HEK293 (cell line): Measurements from ENCODE around the gene L3MBTL3.

ENCODE experiments used
- CTCF ChIA-PET: fragments of 350-600 bp; formaldehyde crosslinking; extraction: SDS; loops from one replicate; lab custom pipeline; 2021; ENCODE audit warnings: antibody characterized with exemption; lab: Yijun Ruan, JAX
- POLR2A ChIA-PET: fragments of 300-600 bp; formaldehyde crosslinking; extraction: SDS; loops from one replicate; lab custom pipeline; 2020; ENCODE audit warnings: antibody characterized with exemption, inconsistent platforms; lab: Yijun Ruan, JAX
- H3K27ac ChIP-seq: fragments of 200-500 bp; sonication (Bioruptor generic); 2 replicates; pipeline ENCODE4 v1.5.1; 2014; ENCODE audit warnings: low read depth, low read length, control low read depth, inconsistent platforms; ENCODE audit errors: extremely low read depth
- H3K36me3 ChIP-seq, 2 experiments: fragments of 200-500 bp in 1 of 2; sonication (Bioruptor generic) in 1 of 2; 1 replicate in 1 of 2; 2 replicates in 1 of 2; pipeline ENCODE4 v1.5.1; 2014 to 2017; ENCODE audit warnings: inconsistent platforms in 2 of 2, low read length in 2 of 2; ENCODE audit not compliant: control insufficient read depth in 2 of 2, insufficient read depth in 1 of 2
- H3K4me1 ChIP-seq: fragments of 200-500 bp; sonication (Bioruptor generic); 2 replicates; pipeline ENCODE4 v1.5.1; 2014; ENCODE audit warnings: mild to moderate bottlenecking, low read length, inconsistent platforms; ENCODE audit not compliant: control insufficient read depth, insufficient read depth
- H3K4me3 ChIP-seq: 2 replicates; pipeline ENCODE4 v1.5.1; 2011; ENCODE audit warnings: low read depth, mild to moderate bottlenecking, control low read depth, low read length, moderate library complexity
- H3K9me3 ChIP-seq: fragments of 200-500 bp; sonication (Bioruptor generic); 2 replicates; pipeline ENCODE4 v1.5.1; 2014; ENCODE audit warnings: low read depth, low read length, inconsistent platforms; ENCODE audit not compliant: control insufficient read depth, insufficient read depth
- GFI1B ChIP-seq: fragments of 450-650 bp; formaldehyde crosslinking; IDR thresholded peaks from 2 replicates; pipeline ENCODE4 v1.5.1; 2016; ENCODE audit warnings: missing biosample characterization, missing genetic modification characterization
- GLI2 ChIP-seq: fragments of 450-650 bp; formaldehyde crosslinking; IDR thresholded peaks from 2 replicates; pipeline ENCODE4; 2017; ENCODE audit warnings: missing biosample characterization, missing genetic modification characterization, low read depth, borderline replicate concordance
- MYNN ChIP-seq: fragments of 450-650 bp; formaldehyde crosslinking; IDR thresholded peaks from 2 replicates; pipeline ENCODE4 v1.5.1; 2016; ENCODE audit warnings: missing biosample characterization, missing genetic modification characterization, borderline replicate concordance
- PRDM1 ChIP-seq: fragments of 450-650 bp; formaldehyde crosslinking; IDR thresholded peaks from 2 replicates; pipeline ENCODE4; 2016; ENCODE audit warnings: missing biosample characterization, missing genetic modification characterization
- PRDM4 ChIP-seq: fragments of 450-650 bp; formaldehyde crosslinking; IDR thresholded peaks from 2 replicates; pipeline ENCODE4 v1.5.1; 2017; ENCODE audit warnings: missing biosample characterization, missing genetic modification characterization
- SP7 ChIP-seq: fragments of 450-650 bp; formaldehyde crosslinking; IDR thresholded peaks from 2 replicates; pipeline ENCODE4 v1.5.1; 2016; ENCODE audit warnings: missing biosample characterization, missing genetic modification characterization
- ZBTB11 ChIP-seq: fragments of 450-650 bp; formaldehyde crosslinking; conservative IDR thresholded peaks from 2 replicates; pipeline ENCODE4 v1.5.1; 2016; ENCODE audit warnings: low read depth, missing biosample characterization, missing genetic modification characterization
- ZBTB17 ChIP-seq: fragments of 450-650 bp; formaldehyde crosslinking; IDR thresholded peaks from 2 replicates; pipeline ENCODE4 v1.5.1; 2016; ENCODE audit warnings: missing biosample characterization, missing genetic modification characterization
- ZNF18 ChIP-seq: fragments of 450-650 bp; formaldehyde crosslinking; IDR thresholded peaks from 2 replicates; pipeline ENCODE4 v1.5.1; 2016; ENCODE audit warnings: missing biosample characterization, missing genetic modification characterization
- ZNF19 ChIP-seq: fragments of 450-650 bp; formaldehyde crosslinking; IDR thresholded peaks from 2 replicates; pipeline ENCODE4; 2016; ENCODE audit warnings: missing biosample characterization, missing genetic modification characterization, low read depth
- ZNF2 ChIP-seq: fragments of 450-650 bp; formaldehyde crosslinking; IDR thresholded peaks from 2 replicates; pipeline ENCODE4 v1.5.1; 2016; ENCODE audit warnings: missing biosample characterization, missing genetic modification characterization
- ZNF223 ChIP-seq: fragments of 450-650 bp; formaldehyde crosslinking; IDR thresholded peaks from 2 replicates; pipeline ENCODE4 v1.5.1; 2016; ENCODE audit warnings: missing biosample characterization, missing genetic modification characterization
- ZNF311 ChIP-seq: fragments of 450-650 bp; formaldehyde crosslinking; IDR thresholded peaks from 2 replicates; pipeline ENCODE4 v1.5.1; 2017; ENCODE audit warnings: missing biosample characterization, missing genetic modification characterization, borderline replicate concordance
- ZNF335 ChIP-seq: fragments of 450-650 bp; formaldehyde crosslinking; conservative IDR thresholded peaks from 2 replicates; pipeline ENCODE4 v1.5.1; 2016; ENCODE audit warnings: missing biosample characterization, missing genetic modification characterization
- ZNF394 ChIP-seq: fragments of 450-650 bp; formaldehyde crosslinking; IDR thresholded peaks from 2 replicates; pipeline ENCODE4 v1.5.1; 2016; ENCODE audit warnings: missing biosample characterization, missing genetic modification characterization, mild to moderate bottlenecking, moderate library complexity, borderline replicate concordance
- ZNF501 ChIP-seq: fragments of 450-650 bp; formaldehyde crosslinking; IDR thresholded peaks from 2 replicates; pipeline ENCODE4 v1.5.1; 2016; ENCODE audit warnings: missing biosample characterization, missing genetic modification characterization
- ZNF580 ChIP-seq: fragments of 450-650 bp; formaldehyde crosslinking; IDR thresholded peaks from 2 replicates; pipeline ENCODE4 v1.5.1; 2016; ENCODE audit warnings: missing biosample characterization, missing genetic modification characterization
- ZNF654 ChIP-seq: fragments of 450-650 bp; formaldehyde crosslinking; IDR thresholded peaks from 2 replicates; pipeline ENCODE4 v1.5.1; 2016; ENCODE audit warnings: low read depth, missing biosample characterization, missing genetic modification characterization
- ZNF660 ChIP-seq: fragments of 450-650 bp; IDR thresholded peaks from 2 replicates; pipeline ENCODE4 v1.5.1; 2018; ENCODE audit warnings: missing biosample characterization, mild to moderate bottlenecking, missing genetic modification characterization
- ZNF704 ChIP-seq: fragments of 450-650 bp; formaldehyde crosslinking; IDR thresholded peaks from 2 replicates; pipeline ENCODE4 v1.5.1; 2016; ENCODE audit warnings: missing biosample characterization, missing genetic modification characterization
- ZNF76 ChIP-seq: fragments of 450-650 bp; formaldehyde crosslinking; IDR thresholded peaks from 2 replicates; pipeline ENCODE4; 2016; ENCODE audit warnings: low read depth, missing biosample characterization, missing genetic modification characterization, borderline replicate concordance
- ZSCAN30 ChIP-seq: fragments of 450-650 bp; IDR thresholded peaks from 2 replicates; pipeline ENCODE4 v1.5.1; 2018; ENCODE audit warnings: missing biosample characterization, mild to moderate bottlenecking, missing genetic modification characterization, moderate library complexity
- TF ChIP-seq, protein P1 (sequence below): fragments of 450-650 bp; formaldehyde crosslinking; IDR thresholded peaks from 2 replicates; pipeline ENCODE4 v1.5.1; 2016; ENCODE audit warnings: missing biosample characterization, missing genetic modification characterization
- TF ChIP-seq, protein P2 (sequence below): fragments of 450-650 bp; formaldehyde crosslinking; IDR thresholded peaks from 2 replicates; pipeline ENCODE4 v1.5.1; 2017; ENCODE audit warnings: missing biosample characterization, mild to moderate bottlenecking, missing genetic modification characterization, moderate library complexity

The L3MBTL3 gene

DNA sequence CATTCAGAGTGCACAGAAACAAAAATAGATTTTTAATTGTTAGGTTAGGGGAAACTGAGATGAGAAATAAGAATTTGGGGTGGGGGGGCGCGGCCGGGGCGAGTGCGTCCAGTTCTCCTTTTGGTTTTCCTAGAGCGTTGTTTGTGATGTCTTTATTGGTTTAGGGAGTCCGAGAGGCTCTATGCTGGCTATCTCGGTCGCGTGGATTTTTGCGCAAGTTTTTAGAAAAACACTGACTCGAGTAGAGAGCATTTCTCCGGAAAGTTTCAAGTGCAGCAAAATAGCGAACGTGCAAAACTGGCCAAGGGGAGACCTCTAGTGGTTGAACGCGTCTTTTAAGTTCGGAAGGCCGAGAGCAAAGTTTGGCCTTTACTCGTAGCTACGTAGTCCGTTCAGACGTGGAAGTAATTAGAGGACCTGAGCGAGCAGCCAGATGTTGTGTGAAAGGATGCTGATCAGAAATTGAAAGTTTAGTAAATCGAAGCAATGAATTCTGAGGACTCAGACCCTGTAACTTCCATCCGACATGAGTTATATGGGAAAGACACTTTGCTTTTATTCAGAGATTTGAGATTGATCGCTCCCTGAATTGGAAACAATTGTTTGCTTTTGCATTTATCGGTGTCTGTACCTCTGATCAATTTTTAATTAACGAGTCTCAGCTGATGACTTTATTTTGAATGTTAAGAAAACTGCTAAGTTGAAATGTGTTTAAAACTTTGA lies 2.7 kb downstream of the L3MBTL3 start:
- Histone ChIP-seq H3K9me3 (no peaks in the 10 kb centered on the region), H3K4me3 (peak overlapping the region; percentile 70), H3K27ac (no peak overlapping the region), H3K36me3 (peaks cover 0 to 15% of the 10 kb centered on the region in 2 experiments; a peak in 1 of 3 replicates), H3K4me1 (no peaks in the 10 kb centered on the region)
- POLR2A ChIA-PET = no interaction called here
- CTCF ChIA-PET = interaction anchor here (0.6 to 2.0 kb wide), 44 partner anchors 10 to 1436 kb away, joined by 3 to 21 read pairs (median 4); no protein-coding TSS in a partner anchor
- TF ChIP-seq ZNF19 (tag by site-specific recombination) (no peak), ZNF223 (tag by site-specific recombination) (no peak), ZNF704 (tag by site-specific recombination) (no peak), ZNF18 (tag by site-specific recombination) (no peak), PRDM4 (tag by site-specific recombination) (peak; percentile 59), GLI2 (tag by site-specific recombination) (no peak), ZNF394 (0 out of 2 replicates have a peak, but pooled peaks have one; percentile 18), GFI1B (tag by site-specific recombination) (no peak), ZNF580 (tag by site-specific recombination) (no peak), ZSCAN30 (0 out of 2 replicates have a peak, but pooled peaks have one; percentile 33), MYNN (tag by site-specific recombination) (no peak), ZBTB11 (tag by site-specific recombination) (0 out of 2 replicates have a peak, but pooled peaks have one; percentile 1), ZNF501 (tag by site-specific recombination) (no peak), ZNF654 (peak; percentile 98), ZBTB17 (peak; percentile 69), ZNF311 (tag by site-specific recombination) (no peak), PRDM1 (tag by site-specific recombination) (peak; percentile 91), ZNF76 (tag by site-specific recombination) (no peak), ZNF335 (tag by site-specific recombination) (peak; percentile 56; the same call in 1 of the 2 replicates), ZNF660 (tag by site-specific recombination) (peak; percentile 80), SP7 (tag by site-specific recombination) (peak; percentile 20; the same call in 1 of the 2 replicates), ZNF2 (tag by site-specific recombination) (peak; percentile 99)
- TF ChIP-seq, protein P1, sequence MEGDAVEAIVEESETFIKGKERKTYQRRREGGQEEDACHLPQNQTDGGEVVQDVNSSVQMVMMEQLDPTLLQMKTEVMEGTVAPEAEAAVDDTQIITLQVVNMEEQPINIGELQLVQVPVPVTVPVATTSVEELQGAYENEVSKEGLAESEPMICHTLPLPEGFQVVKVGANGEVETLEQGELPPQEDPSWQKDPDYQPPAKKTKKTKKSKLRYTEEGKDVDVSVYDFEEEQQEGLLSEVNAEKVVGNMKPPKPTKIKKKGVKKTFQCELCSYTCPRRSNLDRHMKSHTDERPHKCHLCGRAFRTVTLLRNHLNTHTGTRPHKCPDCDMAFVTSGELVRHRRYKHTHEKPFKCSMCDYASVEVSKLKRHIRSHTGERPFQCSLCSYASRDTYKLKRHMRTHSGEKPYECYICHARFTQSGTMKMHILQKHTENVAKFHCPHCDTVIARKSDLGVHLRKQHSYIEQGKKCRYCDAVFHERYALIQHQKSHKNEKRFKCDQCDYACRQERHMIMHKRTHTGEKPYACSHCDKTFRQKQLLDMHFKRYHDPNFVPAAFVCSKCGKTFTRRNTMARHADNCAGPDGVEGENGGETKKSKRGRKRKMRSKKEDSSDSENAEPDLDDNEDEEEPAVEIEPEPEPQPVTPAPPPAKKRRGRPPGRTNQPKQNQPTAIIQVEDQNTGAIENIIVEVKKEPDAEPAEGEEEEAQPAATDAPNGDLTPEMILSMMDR = peak; percentile 73; the same call in 1 of the 2 replicates
- TF ChIP-seq, protein P2, sequence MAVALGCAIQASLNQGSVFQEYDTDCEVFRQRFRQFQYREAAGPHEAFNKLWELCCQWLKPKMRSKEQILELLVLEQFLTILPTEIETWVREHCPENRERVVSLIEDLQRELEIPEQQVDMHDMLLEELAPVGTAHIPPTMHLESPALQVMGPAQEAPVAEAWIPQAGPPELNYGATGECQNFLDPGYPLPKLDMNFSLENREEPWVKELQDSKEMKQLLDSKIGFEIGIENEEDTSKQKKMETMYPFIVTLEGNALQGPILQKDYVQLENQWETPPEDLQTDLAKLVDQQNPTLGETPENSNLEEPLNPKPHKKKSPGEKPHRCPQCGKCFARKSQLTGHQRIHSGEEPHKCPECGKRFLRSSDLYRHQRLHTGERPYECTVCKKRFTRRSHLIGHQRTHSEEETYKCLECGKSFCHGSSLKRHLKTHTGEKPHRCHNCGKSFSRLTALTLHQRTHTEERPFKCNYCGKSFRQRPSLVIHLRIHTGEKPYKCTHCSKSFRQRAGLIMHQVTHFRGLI = peak; percentile 14; the same call in 1 of the 2 replicates
